MCF 10A (cell line): ENCODE data around the gene ATF5. TPM values are rescaled to one million over a fixed set of nuclear protein-coding genes. Genes with fewer than 3 reads are reported as not detected.
A peak's percentile ranks its signal among the peaks of the same experiment; 100 is the strongest.

Experiments used
- BruUV-seq: library from RNA; stranded (reverse); fragments of 400-500 nt; replicated peaks from 2 replicates; lab custom pipeline; 2021; lab: Mats Ljungman, UMichigan
- CTCF ChIA-PET: fragments of 300-600 bp; sonication (Branson Sonifier 250); formaldehyde crosslinking; extraction: SDS; loops from one replicate; lab custom pipeline; 2021; ENCODE audit warnings: antibody characterized with exemption, inconsistent platforms; lab: Yijun Ruan, JAX
- POLR2A ChIA-PET: fragments of 300-600, 350-650 bp; sonication (Branson Sonifier 250); formaldehyde crosslinking; extraction: SDS; loops from one replicate; lab custom pipeline; 2020; ENCODE audit warnings: antibody characterized with exemption, inconsistent platforms; lab: Yijun Ruan, JAX
- DNase-seq: peaks from one replicate; pipeline ENCODE4 v3.0.0-alpha.2; 2018; ENCODE audit not compliant: unreplicated experiment
- H3K27ac Mint-ChIP-seq: one replicate; pipeline ENCODE4 v1.8.0; 2022; ENCODE audit warnings: mild to moderate bottlenecking, low read depth, mixed read lengths; ENCODE audit not compliant: unreplicated experiment
- H3K27me3 Mint-ChIP-seq: one replicate; pipeline ENCODE4 v1.8.0; 2022; ENCODE audit warnings: mixed read lengths; ENCODE audit not compliant: insufficient read depth, unreplicated experiment
- H3K36me3 Mint-ChIP-seq: one replicate; pipeline ENCODE4 v1.8.0; 2022; ENCODE audit warnings: mild to moderate bottlenecking, moderate library complexity, mixed read lengths; ENCODE audit not compliant: insufficient read depth, unreplicated experiment
- H3K4me1 Mint-ChIP-seq: one replicate; pipeline ENCODE4 v1.8.0; 2022; ENCODE audit warnings: mixed read lengths; ENCODE audit not compliant: insufficient read depth, unreplicated experiment
- H3K4me3 Mint-ChIP-seq: one replicate; pipeline ENCODE4 v1.8.0; 2022; ENCODE audit warnings: mild to moderate bottlenecking, moderate library complexity, mixed read lengths; ENCODE audit not compliant: unreplicated experiment
- H3K9me3 Mint-ChIP-seq: one replicate; pipeline ENCODE4 v1.8.0; 2022; ENCODE audit warnings: mixed read lengths; ENCODE audit not compliant: unreplicated experiment
- CTCF ChIP-seq: fragments of 200-600 bp; IDR thresholded peaks from one replicate; pipeline ENCODE4 v1.8.0; 2022; ENCODE audit warnings: antibody characterized with exemption, mild to moderate bottlenecking; ENCODE audit not compliant: unreplicated experiment
- intact Hi-C: fragments of 100-400 bp; cut with micrococcal nuclease; formaldehyde crosslinking; loops from 2 replicates; pipeline ENCODE4 v1.14.1; 2022
- total RNA-seq: library from RNA; stranded (reverse); gene quantifications from 2 replicates; pipeline ENCODE4 v1.2.3, GENCODE V29; 2022

ATF5 gene
- total RNA-seq, 1 experiment from 2014 or later: 23.7 TPM

- intact Hi-C loops: no loop called here
- peaks cover 58% of the 10 kb centered on the region for H3K36me3 Mint-ChIP-seq
- no TSS peak for BruUV-seq
Observed at GRCh38 chr19:49912965-49913685, 15.9 kb upstream of the ATF5 start.

GRCh38 chr19:49913720-49914119 lies 15.3 kb upstream of the ATF5 start:
- no TSS peak for BruUV-seq
- Mint-ChIP-seq H3K4me1 (peaks cover 9% of the 10 kb centered on the region), H3K27me3 (no peaks in the 10 kb centered on the region), H3K36me3 (peaks cover 57% of the 10 kb centered on the region), H3K4me3 (no peak overlapping the region), H3K27ac (no peak overlapping the region), H3K9me3 (no peaks in the 10 kb centered on the region)
- CTCF ChIA-PET: interaction anchor here (0.6 kb wide), 1 partner anchor 11 kb away, joined by 3 read pairs; no protein-coding TSS in a partner anchor
- intact Hi-C loops: no loop called here
- no peak for TF ChIP-seq CTCF
- no peak for DNase-seq
- POLR2A ChIA-PET: no interaction called here

More at GRCh38 chr19:49912965-49913685, 15.9 kb upstream of the ATF5 start:
- H3K9me3 Mint-ChIP-seq: no peaks in the 10 kb centered on the region
- POLR2A ChIA-PET: no interaction called here
- no peak for TF ChIP-seq CTCF
- CTCF ChIA-PET: interaction anchor here (0.6 kb wide), 1 partner anchor 11 kb away, joined by 3 read pairs; no protein-coding TSS in a partner anchor
- no peak overlapping the region for H3K4me3 Mint-ChIP-seq
- H3K27ac Mint-ChIP-seq: no peak overlapping the region
- DNase-seq: no peak
- H3K4me1 Mint-ChIP-seq: peaks cover 9% of the 10 kb centered on the region
- no peaks in the 10 kb centered on the region for H3K27me3 Mint-ChIP-seq

- H3K4me3 Mint-ChIP-seq: no peak overlapping the region
- peaks cover 9% of the 10 kb centered on the region for H3K4me1 Mint-ChIP-seq
- BruUV-seq: no TSS peak
- H3K36me3 Mint-ChIP-seq: peaks cover 59% of the 10 kb centered on the region
- no peak for DNase-seq
- no peak overlapping the region for H3K27ac Mint-ChIP-seq
- ChIA-PET POLR2A (no interaction called here), CTCF (no interaction called here)
- intact Hi-C loops: no loop called here
- no peak for TF ChIP-seq CTCF
- no peaks in the 10 kb centered on the region for H3K9me3 Mint-ChIP-seq
- H3K27me3 Mint-ChIP-seq: no peaks in the 10 kb centered on the region
Observed at GRCh38 chr19:49915271-49915670, 13.7 kb upstream of the ATF5 start.

GRCh38 chr19:49916839-49917733 lies 11.9 kb upstream of the ATF5 start:
- Mint-ChIP-seq H3K27ac (peak overlapping the region; percentile 3), H3K36me3 (peaks cover 55% of the 10 kb centered on the region), H3K4me1 (peaks cover 8% of the 10 kb centered on the region), H3K27me3 (no peaks in the 10 kb centered on the region), H3K9me3 (no peaks in the 10 kb centered on the region), H3K4me3 (no peak overlapping the region)
- no peak for DNase-seq
- intact Hi-C loops: no loop called here
- ChIA-PET CTCF (interaction anchor here (0.9 to 1.0 kb wide), 2 partner anchors 10 to 219 kb away, joined by 3 read pairs; no protein-coding TSS in a partner anchor), POLR2A (interaction anchor here (0.6 to 0.9 kb wide), 2 partner anchors 11 to 300 kb away, joined by 5 to 6 read pairs; no protein-coding TSS in a partner anchor)
- no peak for TF ChIP-seq CTCF
- no TSS peak for BruUV-seq
